HG02610 (cell line): ENCODE measurements around the gene GIPC3.

Experiments
- ATAC-seq: cut with Tn5 transposase; IDR thresholded peaks from one replicate; pipeline ENCODE4 v1.9.1; 2021; ENCODE audit warnings: mild to moderate bottlenecking, moderate library complexity; ENCODE audit not compliant: unreplicated experiment

GIPC3 gene

DNA sequence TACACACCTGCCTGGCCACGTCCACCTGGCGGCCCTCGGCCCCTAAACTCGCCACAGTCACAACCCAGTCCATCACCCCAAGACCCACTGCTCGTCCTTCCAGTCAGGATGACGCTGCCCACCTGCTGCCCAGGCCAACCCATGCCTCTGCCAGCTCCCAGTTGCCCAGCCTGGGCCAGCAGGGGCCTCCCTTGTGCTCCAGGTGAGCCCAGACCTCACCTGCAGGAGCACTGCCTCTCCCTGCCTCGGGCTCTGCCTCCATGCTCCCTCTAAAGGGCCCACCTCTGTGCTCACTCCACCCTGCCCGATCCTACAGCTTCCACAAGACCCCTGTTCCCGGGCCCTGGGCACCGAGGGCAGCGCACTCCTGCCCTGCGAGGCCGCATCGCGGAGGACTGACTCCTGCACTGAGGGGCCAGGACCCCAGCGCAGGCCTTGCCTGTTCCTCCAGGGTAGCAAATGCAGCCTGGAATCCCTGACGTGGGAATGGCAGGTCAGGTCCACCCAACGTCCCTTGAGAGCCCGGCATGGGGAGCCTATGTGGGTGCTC lies 49.3 kb downstream of the GIPC3 start:
- ATAC-seq = no peak

DNA sequence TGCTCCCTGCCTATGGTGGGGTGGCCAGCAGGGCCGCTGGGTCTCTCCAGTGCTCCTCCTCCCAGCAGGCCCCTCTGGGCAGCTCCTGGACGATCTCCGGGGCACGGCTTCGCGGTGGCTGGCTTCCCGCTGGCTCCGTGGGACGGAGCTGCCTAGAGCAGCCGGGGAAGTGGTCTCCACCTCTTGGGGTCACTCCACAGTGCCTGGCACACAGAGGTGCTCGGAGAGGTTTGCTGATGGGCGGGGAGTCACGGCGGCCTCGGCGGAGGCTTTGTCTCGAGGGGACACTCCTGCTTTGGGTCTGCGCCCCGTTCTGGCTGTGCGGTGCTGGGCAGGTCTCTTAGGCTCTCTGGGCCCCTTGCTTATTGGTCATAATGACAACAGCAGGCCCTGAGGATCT lies 51.2 kb downstream of the GIPC3 start:
- no peak for ATAC-seq

DNA sequence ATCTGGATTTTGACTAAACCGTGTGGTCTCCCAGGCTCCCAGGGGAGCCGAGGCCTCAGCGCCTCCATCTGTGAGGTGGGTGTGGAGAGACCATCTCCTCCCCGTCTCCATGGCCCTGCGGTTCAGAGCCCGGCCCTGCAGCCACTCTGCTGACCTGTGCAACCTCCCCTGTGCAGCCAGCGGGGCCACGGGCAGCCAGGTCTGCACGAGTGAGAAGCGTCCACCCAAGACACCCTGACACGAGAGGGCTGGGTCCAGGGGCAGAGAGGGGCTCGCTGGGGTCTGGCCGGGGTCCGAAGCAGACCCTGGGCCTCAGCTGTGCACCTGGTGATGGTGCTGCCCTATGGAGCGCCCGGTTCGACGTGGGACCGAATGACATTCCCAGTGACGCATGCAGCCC lies 51.7 kb downstream of the GIPC3 start:
- no peak for ATAC-seq

DNA sequence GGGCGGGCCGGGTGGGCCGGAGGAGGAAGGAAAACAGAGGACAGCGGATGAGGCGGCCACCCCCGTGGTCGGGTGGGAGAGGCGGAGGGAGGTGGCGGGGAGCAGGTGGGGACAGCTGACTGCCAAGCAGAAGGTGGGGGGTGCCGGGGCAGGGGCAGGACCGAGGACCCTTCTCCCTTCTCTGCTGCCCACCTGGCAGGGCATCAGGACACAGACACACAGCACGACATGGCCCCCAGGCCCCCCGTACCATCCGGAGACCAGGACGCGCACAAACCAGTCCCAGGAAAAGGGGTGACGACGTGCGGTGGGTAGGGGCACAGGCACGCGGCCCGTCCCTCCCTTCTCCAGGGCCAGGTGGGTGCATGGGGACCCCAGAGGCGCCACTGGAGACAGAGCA lies 52.3 kb downstream of the GIPC3 start:
- ATAC-seq = no peak

DNA sequence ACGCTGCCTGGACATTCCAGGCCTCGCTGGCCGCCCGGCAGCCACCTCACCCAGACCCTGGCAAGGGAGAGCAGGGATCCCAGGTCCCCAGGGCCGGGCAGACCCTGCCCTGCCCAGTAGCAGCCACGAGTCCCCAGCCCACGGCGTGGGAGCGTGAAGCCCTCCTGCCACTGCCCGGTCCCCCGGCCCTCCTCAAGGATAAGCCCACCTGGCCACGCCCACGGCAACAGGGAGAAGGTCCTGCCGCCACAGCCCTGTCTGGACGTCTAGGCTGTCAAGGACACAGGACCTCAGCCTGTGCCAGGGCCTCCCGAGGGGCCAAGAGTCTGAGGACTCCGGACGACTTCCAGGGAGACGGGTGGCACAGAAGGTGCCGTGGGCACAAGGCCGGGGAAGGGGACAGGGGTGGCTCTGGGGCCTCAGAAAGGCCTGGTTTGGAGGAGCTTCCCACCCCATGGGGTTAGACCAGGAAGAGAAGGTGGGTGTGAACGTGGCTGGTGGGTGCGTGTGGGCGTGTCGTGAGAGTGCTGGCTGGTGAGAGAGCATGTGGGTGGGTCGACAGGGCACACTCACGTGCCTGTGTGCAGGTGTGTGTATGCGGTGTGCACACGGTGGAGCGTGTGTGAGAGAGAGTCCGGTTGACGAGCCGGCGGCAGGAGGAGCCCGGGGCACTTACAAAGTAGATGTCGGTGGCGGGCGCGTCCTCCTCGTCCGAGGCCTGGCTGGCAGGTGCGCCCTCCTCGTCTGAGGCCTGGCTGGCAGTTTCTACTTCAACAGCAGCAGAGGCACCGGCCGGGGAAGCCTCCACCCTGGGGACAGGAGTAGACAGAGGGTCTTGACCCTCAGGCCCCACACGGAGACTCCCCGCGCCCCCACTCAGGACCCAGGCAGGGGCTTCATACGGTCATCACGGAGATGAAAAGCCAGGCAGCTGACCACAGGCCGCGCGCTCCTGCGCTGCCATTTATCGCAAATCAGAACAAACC lies 53.2 kb downstream of the GIPC3 start:
- ATAC-seq = no peak

DNA sequence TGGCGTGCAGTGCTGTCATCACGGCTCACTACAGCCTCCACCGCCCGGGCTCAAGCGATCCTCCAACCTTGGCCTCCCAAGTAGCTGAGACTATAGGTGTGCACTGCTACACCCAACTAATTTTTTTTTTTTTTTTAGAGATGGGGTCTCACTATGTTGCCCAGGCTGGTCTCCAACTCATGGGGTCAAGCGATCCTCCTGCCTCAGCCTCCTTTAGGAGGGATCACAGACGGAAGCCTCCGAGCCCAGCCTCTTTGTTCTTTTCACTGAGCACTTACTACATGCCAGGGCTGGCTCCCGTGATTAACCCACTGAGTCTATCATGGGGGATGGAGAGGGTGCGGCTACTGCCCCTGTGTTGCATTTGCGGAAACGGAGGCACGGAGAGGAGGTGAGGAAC lies 54.2 kb downstream of the GIPC3 start:
- no peak for ATAC-seq

DNA sequence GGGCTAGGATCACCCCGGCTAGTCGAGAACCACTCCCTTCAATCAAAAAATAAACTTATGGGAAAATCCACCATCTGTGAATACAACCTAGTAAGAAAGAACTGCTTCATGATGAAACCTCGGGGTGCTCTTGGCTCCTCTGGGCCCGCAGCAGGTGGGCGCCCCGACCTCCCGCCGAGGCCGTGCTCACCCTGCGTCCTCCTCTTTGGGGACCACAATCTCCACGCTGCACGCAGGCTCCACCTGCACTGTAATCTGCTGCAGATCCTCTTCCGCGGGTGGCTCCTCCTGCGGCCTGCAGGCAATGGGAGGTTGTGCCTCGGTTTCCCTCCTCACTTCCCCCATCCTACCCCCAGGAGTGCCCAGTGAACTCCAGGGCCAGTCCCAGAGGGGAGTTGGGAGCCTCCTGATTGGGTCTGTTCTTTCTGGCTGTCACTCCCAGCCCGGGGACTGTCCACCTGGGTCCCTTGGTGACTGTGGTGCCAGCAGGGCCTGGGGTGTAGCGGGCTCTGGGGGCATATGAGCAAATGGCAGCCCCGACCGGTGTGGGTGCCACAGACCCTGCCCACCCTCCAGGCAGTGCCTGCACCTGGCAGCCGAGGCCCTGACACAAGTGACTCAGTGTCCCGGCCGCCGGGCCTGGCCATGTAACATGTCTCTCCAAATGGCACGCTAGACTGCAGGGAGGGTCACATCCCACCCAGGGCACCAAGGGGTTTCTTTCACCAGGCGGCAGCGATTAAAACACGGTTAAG lies 56.4 kb downstream of the GIPC3 start:
- no peak for ATAC-seq

DNA sequence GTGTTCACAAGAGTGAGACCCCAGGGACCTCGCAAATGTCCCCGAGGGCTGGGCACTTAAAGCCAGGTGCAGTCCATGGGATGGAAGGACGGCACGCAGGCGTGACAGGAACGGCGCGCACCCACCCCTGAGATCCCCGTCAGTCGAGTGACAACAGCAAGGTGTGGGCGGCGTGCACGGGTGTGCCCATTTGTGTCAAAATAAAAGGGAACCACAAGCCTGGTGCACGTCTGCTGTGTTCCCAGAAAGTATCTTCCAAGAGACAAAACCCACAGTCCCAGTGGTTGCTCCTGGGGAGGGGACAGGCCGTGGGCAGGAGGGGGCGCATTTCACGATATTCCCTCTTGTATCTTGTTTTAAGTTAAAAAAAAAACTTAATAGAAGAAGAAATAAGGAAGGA lies 57.0 kb downstream of the GIPC3 start:
- ATAC-seq = no peak
